Measurements from ENCODE around the gene CGN.

The CGN gene

GRCh38 chr1:151524736-151525135 is 13.5 kb downstream of the CGN start:
- Histone ChIP-seq H3K27ac (ENCODE audit: low read depth, low read length) (no peak overlapping the region), H3K27me3 (ENCODE audit: control insufficient read depth, insufficient read depth, low read length) (no peaks in the 10 kb centered on the region), H3K4me1 (ENCODE audit: control insufficient read depth, insufficient read depth, low read length) (peaks cover 6% of the 10 kb centered on the region; the same call in 1 of the 2 replicates), H3K4me3 (ENCODE audit: low read depth, low read length) (no peak overlapping the region), H3K9ac (ENCODE audit: low read length) (no peak overlapping the region), H3K9me3 (ENCODE audit: control insufficient read depth, insufficient read depth, low read depth, low read length) (no peaks in the 10 kb centered on the region), H3K36me3 (ENCODE audit: control insufficient read depth, insufficient read depth, low read length) (peaks cover 49% of the 10 kb centered on the region)

- Histone ChIP-seq H3K36me3 (ENCODE audit: control insufficient read depth, insufficient read depth, low read length) (peaks cover 56% of the 10 kb centered on the region), H3K9ac (ENCODE audit: low read length) (no peak overlapping the region), H3K27ac (ENCODE audit: low read depth, low read length) (no peak overlapping the region), H3K4me1 (ENCODE audit: control insufficient read depth, insufficient read depth, low read length) (peaks cover 6% of the 10 kb centered on the region; the same call in 1 of the 2 replicates), H3K27me3 (ENCODE audit: control insufficient read depth, insufficient read depth, low read length) (no peaks in the 10 kb centered on the region), H3K9me3 (ENCODE audit: control insufficient read depth, insufficient read depth, low read depth, low read length) (no peaks in the 10 kb centered on the region), H3K4me3 (ENCODE audit: low read depth, low read length) (no peak overlapping the region)
Observed at GRCh38 chr1:151526735-151527525, 15.7 kb downstream of the CGN start.

- H3K27me3 ChIP-seq (ENCODE audit: control insufficient read depth, insufficient read depth, low read length) = no peaks in the 10 kb centered on the region
- H3K27ac ChIP-seq (ENCODE audit: low read depth, low read length) = no peak overlapping the region
- no peak overlapping the region for H3K4me3 ChIP-seq (ENCODE audit: low read depth, low read length)
- no peaks in the 10 kb centered on the region for H3K9me3 ChIP-seq (ENCODE audit: control insufficient read depth, insufficient read depth, low read depth, low read length)
- peaks cover 6% of the 10 kb centered on the region; the same call in 1 of the 2 replicates for H3K4me1 ChIP-seq (ENCODE audit: control insufficient read depth, insufficient read depth, low read length)
- H3K36me3 ChIP-seq (ENCODE audit: control insufficient read depth, insufficient read depth, low read length) = peaks cover 60% of the 10 kb centered on the region
- H3K9ac ChIP-seq (ENCODE audit: low read length) = no peak overlapping the region
Observed at GRCh38 chr1:151529211-151529702, 18.1 kb downstream of the CGN start.

- Histone ChIP-seq H3K36me3 (ENCODE audit: control insufficient read depth, insufficient read depth, low read length) (peaks cover 58% of the 10 kb centered on the region), H3K9ac (ENCODE audit: low read length) (no peak overlapping the region), H3K27ac (ENCODE audit: low read depth, low read length) (no peak overlapping the region), H3K4me3 (ENCODE audit: low read depth, low read length) (no peak overlapping the region), H3K9me3 (ENCODE audit: control insufficient read depth, insufficient read depth, low read depth, low read length) (no peaks in the 10 kb centered on the region), H3K4me1 (ENCODE audit: control insufficient read depth, insufficient read depth, low read length) (peaks cover 6% of the 10 kb centered on the region; the same call in 1 of the 2 replicates), H3K27me3 (ENCODE audit: control insufficient read depth, insufficient read depth, low read length) (no peaks in the 10 kb centered on the region)
Observed at GRCh38 chr1:151529781-151530180, 18.6 kb downstream of the CGN start.

GRCh38 chr1:151530461-151530860 is 19.3 kb downstream of the CGN start:
- H3K27me3 ChIP-seq (ENCODE audit: control insufficient read depth, insufficient read depth, low read length) = no peaks in the 10 kb centered on the region
- peaks cover 8% of the 10 kb centered on the region; the same call in 1 of the 2 replicates for H3K4me1 ChIP-seq (ENCODE audit: control insufficient read depth, insufficient read depth, low read length)
- peaks cover 53% of the 10 kb centered on the region for H3K36me3 ChIP-seq (ENCODE audit: control insufficient read depth, insufficient read depth, low read length)
- no peak overlapping the region for H3K4me3 ChIP-seq (ENCODE audit: low read depth, low read length)
- H3K9ac ChIP-seq (ENCODE audit: low read length) = no peak overlapping the region
- H3K9me3 ChIP-seq (ENCODE audit: control insufficient read depth, insufficient read depth, low read depth, low read length) = no peaks in the 10 kb centered on the region
- H3K27ac ChIP-seq (ENCODE audit: low read depth, low read length) = no peak overlapping the region

GRCh38 chr1:151533870-151534269 is 22.7 kb downstream of the CGN start:
- Histone ChIP-seq H3K9me3 (ENCODE audit: control insufficient read depth, insufficient read depth, low read depth, low read length) (no peaks in the 10 kb centered on the region), H3K9ac (ENCODE audit: low read length) (no peak overlapping the region), H3K36me3 (ENCODE audit: control insufficient read depth, insufficient read depth, low read length) (peaks cover 64% of the 10 kb centered on the region), H3K4me3 (ENCODE audit: low read depth, low read length) (no peak overlapping the region), H3K27ac (ENCODE audit: low read depth, low read length) (no peak overlapping the region), H3K4me1 (ENCODE audit: control insufficient read depth, insufficient read depth, low read length) (peaks cover 5% of the 10 kb centered on the region; the same call in 1 of the 2 replicates), H3K27me3 (ENCODE audit: control insufficient read depth, insufficient read depth, low read length) (no peaks in the 10 kb centered on the region)

- H3K9ac ChIP-seq (ENCODE audit: low read length) = no peak overlapping the region
- no peaks in the 10 kb centered on the region for H3K9me3 ChIP-seq (ENCODE audit: control insufficient read depth, insufficient read depth, low read depth, low read length)
- peaks cover 56% of the 10 kb centered on the region for H3K36me3 ChIP-seq (ENCODE audit: control insufficient read depth, insufficient read depth, low read length)
- H3K4me1 ChIP-seq (ENCODE audit: control insufficient read depth, insufficient read depth, low read length) = peaks cover 12% of the 10 kb centered on the region
- H3K27me3 ChIP-seq (ENCODE audit: control insufficient read depth, insufficient read depth, low read length) = no peaks in the 10 kb centered on the region
- no peak overlapping the region for H3K4me3 ChIP-seq (ENCODE audit: low read depth, low read length)
- H3K27ac ChIP-seq (ENCODE audit: low read depth, low read length) = no peak overlapping the region
Observed at GRCh38 chr1:151534662-151535278, 23.6 kb downstream of the CGN start.

- no peaks in the 10 kb centered on the region for H3K9me3 ChIP-seq (ENCODE audit: control insufficient read depth, insufficient read depth, low read depth, low read length)
- no peak overlapping the region for H3K9ac ChIP-seq (ENCODE audit: low read length)
- no peak overlapping the region for H3K4me3 ChIP-seq (ENCODE audit: low read depth, low read length)
- peaks cover 13% of the 10 kb centered on the region for H3K4me1 ChIP-seq (ENCODE audit: control insufficient read depth, insufficient read depth, low read length)
- H3K27me3 ChIP-seq (ENCODE audit: control insufficient read depth, insufficient read depth, low read length) = no peaks in the 10 kb centered on the region
- peaks cover 48% of the 10 kb centered on the region for H3K36me3 ChIP-seq (ENCODE audit: control insufficient read depth, insufficient read depth, low read length)
- no peak overlapping the region for H3K27ac ChIP-seq (ENCODE audit: low read depth, low read length)
Observed at GRCh38 chr1:151535326-151536271, 24.4 kb downstream of the CGN start.

- H3K36me3 ChIP-seq (ENCODE audit: control insufficient read depth, insufficient read depth, low read length) = peaks cover 40% of the 10 kb centered on the region
- H3K27me3 ChIP-seq (ENCODE audit: control insufficient read depth, insufficient read depth, low read length) = no peaks in the 10 kb centered on the region
- no peak overlapping the region for H3K27ac ChIP-seq (ENCODE audit: low read depth, low read length)
- no peak overlapping the region for H3K4me3 ChIP-seq (ENCODE audit: low read depth, low read length)
- no peaks in the 10 kb centered on the region for H3K9me3 ChIP-seq (ENCODE audit: control insufficient read depth, insufficient read depth, low read depth, low read length)
- H3K4me1 ChIP-seq (ENCODE audit: control insufficient read depth, insufficient read depth, low read length) = peaks cover 18% of the 10 kb centered on the region
- no peak overlapping the region for H3K9ac ChIP-seq (ENCODE audit: low read length)
Observed at GRCh38 chr1:151536499-151536898, 25.3 kb downstream of the CGN start.

- Histone ChIP-seq H3K27me3 (ENCODE audit: control insufficient read depth, insufficient read depth, low read length) (no peaks in the 10 kb centered on the region), H3K27ac (ENCODE audit: low read depth, low read length) (no peak overlapping the region), H3K9ac (ENCODE audit: low read length) (no peak overlapping the region), H3K4me1 (ENCODE audit: control insufficient read depth, insufficient read depth, low read length) (peaks cover 20% of the 10 kb centered on the region), H3K36me3 (ENCODE audit: control insufficient read depth, insufficient read depth, low read length) (peaks cover 36% of the 10 kb centered on the region), H3K4me3 (ENCODE audit: low read depth, low read length) (no peak overlapping the region), H3K9me3 (ENCODE audit: control insufficient read depth, insufficient read depth, low read depth, low read length) (no peaks in the 10 kb centered on the region)
Observed at GRCh38 chr1:151537112-151537511, 25.9 kb downstream of the CGN start.

Data from HUES6 (cell line).